Glomerular endothelial cell (primary cell): Measurements from ENCODE around the gene TYW1. TPM values are rescaled to one million over a fixed set of nuclear protein-coding genes. Genes with fewer than 3 reads are reported as not detected.
"Not testable (repeated sequence)": the region's sequence is repeated elsewhere in the genome, so short reads cannot be mapped to it uniquely, and the experiment has no call there.

Experiments used
- DNase-seq: peaks from one replicate; pipeline ENCODE4 v3.0.0-alpha.2; 2011; ENCODE audit warnings: low read depth, low spot score; ENCODE audit errors: extremely low read depth
- total RNA-seq: library from RNA; depleted of rRNA; stranded (reverse); fragments of >200 nt; gene quantifications from 2 replicates; pipeline ENCODE4 v1.2.3, GENCODE V29; 2015

TYW1 gene
- total RNA-seq, 1 donor from 2014 or later = 13.2 TPM

- not testable (repeated sequence) for DNase-seq
These were observed 236.9 kb downstream of the TYW1 start for GRCh38 chr7:67233506-67233905.

- DNase-seq = not testable (repeated sequence)
These were observed 239.6 kb downstream of the TYW1 start for GRCh38 chr7:67236216-67236615.

DNA sequence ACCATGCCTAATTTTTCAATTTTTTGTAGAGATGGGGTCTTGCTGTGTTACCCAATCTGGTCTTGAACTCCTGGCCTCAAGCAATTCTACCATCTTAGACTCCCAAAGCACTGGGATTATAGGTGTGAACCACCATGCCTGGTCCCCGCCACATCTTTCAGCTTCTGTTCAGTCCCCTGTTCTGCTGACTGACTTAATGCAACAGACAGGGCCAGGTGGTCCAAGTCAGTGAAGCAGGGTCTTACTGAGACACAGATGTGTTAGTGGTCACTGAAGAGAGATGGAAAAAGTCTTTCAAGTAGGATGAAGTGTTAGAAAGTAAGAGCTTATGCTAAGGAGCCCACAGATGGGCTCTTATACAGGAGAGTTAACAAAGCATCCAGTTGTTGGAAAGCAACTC, 246.2 kb downstream of the TYW1 start:
- not testable (repeated sequence) for DNase-seq

DNA sequence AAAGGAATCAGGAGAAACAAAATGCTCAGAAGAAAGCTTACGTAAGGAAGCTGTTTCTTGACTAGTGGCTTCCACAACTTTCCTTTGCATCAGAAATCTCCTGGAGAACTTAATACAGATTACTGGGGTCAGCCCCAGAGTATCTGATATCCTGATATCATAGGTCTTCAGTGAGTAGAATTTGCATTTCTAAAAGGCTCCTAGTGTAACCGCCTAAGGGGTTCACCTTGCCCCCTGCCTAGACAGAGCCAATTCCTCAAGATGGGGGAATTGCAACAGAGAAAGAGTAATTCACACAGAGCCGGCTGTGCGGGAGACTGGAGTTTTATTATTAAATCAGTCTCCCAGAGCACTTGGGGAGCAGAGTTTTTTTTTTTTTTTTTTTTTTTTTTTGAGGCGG, 251.7 kb downstream of the TYW1 start:
- DNase-seq = not testable (repeated sequence)

DNA sequence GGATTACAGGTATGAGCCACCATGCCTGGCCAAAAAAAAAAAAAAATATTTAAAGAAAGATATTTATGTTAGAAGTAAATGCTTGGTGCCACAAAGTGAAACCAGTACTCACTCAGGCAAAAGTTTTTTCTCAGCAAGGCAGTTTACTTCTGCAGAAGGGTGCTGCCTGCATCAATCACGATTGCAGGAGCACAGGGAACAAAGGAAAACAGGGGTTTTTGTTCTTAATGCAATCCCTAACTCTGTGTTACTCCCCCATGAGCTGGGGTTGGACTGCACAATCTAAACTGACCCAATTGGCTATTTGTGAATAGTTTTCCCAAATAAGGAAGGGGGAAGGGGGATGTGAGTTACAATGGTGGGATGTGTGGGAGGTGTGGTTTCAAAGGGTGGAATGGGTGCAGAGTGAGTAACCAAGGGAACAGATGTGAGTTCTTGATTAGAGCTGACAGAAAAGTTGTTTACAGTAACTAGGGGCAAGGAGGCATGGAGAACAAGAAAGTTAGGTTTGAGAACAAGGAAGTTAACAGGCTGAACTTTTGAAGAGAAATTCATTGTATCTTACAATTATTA, 255.4 kb downstream of the TYW1 start:
- no peak for DNase-seq

DNA sequence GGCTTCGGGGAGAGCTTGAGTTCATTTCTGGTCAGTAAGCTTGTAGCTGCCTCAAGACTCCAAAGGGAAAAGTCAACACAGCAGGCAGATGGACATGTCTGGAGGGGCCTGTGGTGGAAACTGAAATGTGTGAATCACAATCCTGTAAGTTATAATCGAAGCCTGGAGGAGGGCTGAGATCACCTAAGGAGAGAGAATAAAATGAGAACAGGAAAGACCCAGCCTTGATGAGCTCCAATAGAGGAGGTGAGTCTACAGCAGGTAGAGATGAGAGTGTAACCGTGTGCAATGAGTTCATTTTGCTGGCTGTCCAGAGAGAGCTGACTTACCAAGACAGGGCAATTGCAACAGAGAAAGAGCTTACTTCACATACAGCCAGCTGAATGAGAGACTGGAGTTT, 258.4 kb downstream of the TYW1 start:
- DNase-seq = not testable (repeated sequence)

GRCh38 chr7:67257779-67258178, 261.1 kb downstream of the TYW1 start:
- DNase-seq = not testable (repeated sequence)

- not testable (repeated sequence) for DNase-seq
These were observed 262.7 kb downstream of the TYW1 start for GRCh38 chr7:67259363-67259762.

GRCh38 chr7:67260166-67260586, 263.5 kb downstream of the TYW1 start:
- DNase-seq = not testable (repeated sequence)

DNA sequence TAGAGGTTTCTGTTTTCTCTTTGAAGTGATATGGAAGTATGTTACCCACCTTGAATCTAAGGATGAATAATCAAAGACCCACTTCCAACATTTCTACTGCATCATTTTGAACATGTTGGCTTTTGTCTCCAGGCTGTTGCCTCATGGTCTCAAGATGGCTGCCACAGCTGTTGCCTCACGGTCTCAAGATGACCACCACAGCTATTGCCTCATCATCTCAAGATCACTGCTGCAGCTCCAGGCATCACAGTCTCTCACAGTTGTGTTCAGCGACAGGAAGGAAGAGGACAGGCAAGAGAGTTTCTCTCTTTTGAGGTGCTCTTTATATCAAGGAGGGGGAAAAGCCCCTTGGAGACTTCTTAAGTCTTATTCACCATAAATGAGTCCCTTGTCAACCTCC, 267.4 kb downstream of the TYW1 start:
- not testable (repeated sequence) for DNase-seq

GRCh38 chr7:67266070-67266469, 269.4 kb downstream of the TYW1 start:
- DNase-seq = not testable (repeated sequence)

DNA sequence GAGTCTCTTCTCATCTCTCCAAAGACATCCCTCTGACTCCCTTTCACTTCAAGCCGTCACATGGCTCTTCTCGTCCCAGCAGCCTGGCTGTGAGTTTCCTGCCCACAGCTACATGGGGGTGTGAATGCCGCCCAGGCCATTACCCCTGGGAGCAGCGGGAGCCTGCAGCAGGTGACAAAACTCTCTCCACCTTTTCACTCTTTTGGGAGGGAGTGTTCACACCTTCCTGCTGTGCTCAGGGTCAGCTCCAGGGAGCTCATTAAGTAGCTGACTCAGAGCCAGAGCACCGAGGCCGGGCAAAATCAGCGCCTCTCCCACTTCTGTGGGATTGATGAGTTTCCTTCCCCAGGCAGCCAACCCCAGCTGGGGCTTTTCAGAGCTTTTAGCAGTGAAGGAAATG, 271.3 kb downstream of the TYW1 start:
- no peak for DNase-seq

DNA sequence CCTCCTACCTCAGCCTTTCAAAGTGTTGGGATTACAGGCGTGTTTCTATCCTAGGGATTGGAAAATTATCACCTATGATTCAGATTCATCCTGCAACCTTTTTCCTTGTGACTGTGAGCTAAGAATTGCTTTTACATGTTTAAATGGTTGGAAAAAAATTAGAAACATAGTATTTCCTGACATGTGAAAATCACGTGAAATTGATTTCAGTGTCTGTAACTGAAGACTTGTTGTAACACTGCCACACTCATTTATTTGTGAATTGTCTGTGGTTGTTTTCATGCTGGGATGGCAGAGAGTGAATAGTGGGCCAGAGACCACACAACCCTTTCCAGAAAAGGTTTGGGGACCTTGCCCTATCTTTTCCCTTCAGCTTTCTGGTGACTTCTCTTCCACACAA, 273.3 kb downstream of the TYW1 start:
- not testable (repeated sequence) for DNase-seq

Other genes starting within 250 kb of the TYW1 start
- gene TMEM248, start 75.6 kb upstream of the TYW1 start, total RNA-seq = 107 and 117 TPM in 2 replicates
- 87.8 and 114 TPM in 2 replicates for gene SBDS, start 1.2 kb upstream of the TYW1 start, total RNA-seq